Caco-2 (cell line): ENCODE data around the gene GNPNAT1. TPM values are rescaled to one million over a fixed set of nuclear protein-coding genes. Genes with fewer than 3 reads are reported as not detected.

Source experiments
- BruUV-seq: library from RNA; stranded (reverse); fragments of 400-500 nt; replicated peaks from 2 replicates; lab custom pipeline; 2021; lab: Mats Ljungman, UMichigan
- CTCF ChIA-PET: fragments of 300-600 bp; sonication (Branson Sonifier 250); formaldehyde crosslinking; loops from one replicate; lab custom pipeline; 2022; ENCODE audit warnings: antibody characterized with exemption; lab: Charles Lee
- POLR2A ChIA-PET: fragments of 300-600 bp; sonication (Branson Sonifier 250); formaldehyde crosslinking; loops from one replicate; lab custom pipeline; 2022; ENCODE audit warnings: antibody characterized with exemption; lab: Charles Lee
- DNase-seq, 2 experiments: peaks; one replicate each; pipeline versions ENCODE4 v3.0.0 to v3.0.0-alpha.2; 2020 to 2022
- H3K27me3 ChIP-seq: replicated peaks from 2 replicates; pipeline ENCODE4 v1.6.0; 2011; ENCODE audit warnings: low read length; ENCODE audit not compliant: control insufficient read depth, insufficient read depth
- H3K36me3 ChIP-seq: 2 replicates; pipeline ENCODE4 v1.5.1; 2011; ENCODE audit warnings: low read length; ENCODE audit not compliant: control insufficient read depth, insufficient read depth
- H3K4me1 ChIP-seq: fragments of 250-450 bp; sonication (Bioruptor Pico); 2 replicates; pipeline ENCODE4 v1.5.1; 2020; ENCODE audit warnings: mild to moderate bottlenecking
- H3K4me3 ChIP-seq: 2 replicates; pipeline ENCODE4 v1.5.1; 2011; ENCODE audit warnings: low read depth, mild to moderate bottlenecking, control low read depth, low read length
- H3K9me3 ChIP-seq: fragments of 250-450 bp; sonication (Bioruptor Pico); 2 replicates; pipeline ENCODE4 v1.5.1; 2020; ENCODE audit warnings: mild to moderate bottlenecking, moderate library complexity
- H3K27ac Mint-ChIP-seq: one replicate; pipeline ENCODE4 v1.8.0; 2022; ENCODE audit warnings: mixed read lengths; ENCODE audit not compliant: unreplicated experiment
- H3K27me3 Mint-ChIP-seq: one replicate; pipeline ENCODE4 v1.8.0; 2022; ENCODE audit warnings: mixed read lengths; ENCODE audit not compliant: insufficient read depth, unreplicated experiment
- H3K36me3 Mint-ChIP-seq: one replicate; pipeline ENCODE4 v1.8.0; 2022; ENCODE audit warnings: mild to moderate bottlenecking, mixed read lengths; ENCODE audit not compliant: insufficient read depth, unreplicated experiment
- H3K4me1 Mint-ChIP-seq: one replicate; pipeline ENCODE4 v1.8.0; 2022; ENCODE audit warnings: low read depth, mixed read lengths; ENCODE audit not compliant: unreplicated experiment
- H3K4me3 Mint-ChIP-seq: one replicate; pipeline ENCODE4 v1.8.0; 2022; ENCODE audit warnings: mild to moderate bottlenecking, moderate library complexity, mixed read lengths; ENCODE audit not compliant: unreplicated experiment
- H3K9me3 Mint-ChIP-seq: one replicate; pipeline ENCODE4 v1.8.0; 2022; ENCODE audit warnings: mixed read lengths; ENCODE audit not compliant: unreplicated experiment
- intact Hi-C: fragments of 100-400 bp; cut with micrococcal nuclease; formaldehyde crosslinking; loops from one replicate; pipeline ENCODE4 v1.10.0; 2022; ENCODE audit not compliant: unreplicated experiment
- total RNA-seq: library from RNA; stranded (reverse); gene quantifications from 2 replicates; pipeline ENCODE4 v1.2.3, GENCODE V29; 2022
- TF ChIP-seq, protein P1 (sequence below), 2 experiments: fragments of 200-600 bp in 1 of 2; IDR thresholded peaks; 1 replicate in 1 of 2; 2 replicates in 1 of 2; pipeline versions ENCODE4 v1.5.1 to v1.8.0; 2011 to 2022; ENCODE audit warnings: antibody characterized with exemption in 1 of 2, control low read depth in 1 of 2, inconsistent platforms in 1 of 2, low read depth in 1 of 2, low read length in 1 of 2, mild to moderate bottlenecking in 1 of 2, moderate library complexity in 1 of 2; ENCODE audit not compliant: insufficient read depth in 1 of 2, severe bottlenecking in 1 of 2, unreplicated experiment in 1 of 2

The GNPNAT1 gene
- total RNA-seq, 1 experiment from 2014 or later = 41.6 TPM

DNA sequence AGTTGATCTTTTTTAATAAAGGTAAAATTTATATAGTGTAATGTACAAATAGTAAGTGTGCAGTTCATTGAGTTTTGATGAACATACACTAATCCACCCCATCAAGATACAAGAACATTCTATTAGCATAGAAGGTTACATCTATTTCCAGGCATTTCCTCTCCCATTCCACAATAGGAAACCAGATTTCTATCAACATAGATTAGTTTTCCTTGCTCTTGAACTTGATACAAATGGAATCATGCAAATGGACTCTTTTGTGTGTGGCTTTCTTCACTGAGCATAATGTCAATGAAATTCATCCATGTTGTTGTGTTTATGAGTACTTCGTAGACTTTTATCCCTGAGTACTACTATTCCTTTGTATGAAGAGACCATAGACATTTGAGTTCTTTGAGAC is 50.7 kb downstream of the GNPNAT1 start:
- POLR2A ChIA-PET = no interaction called here
- Mint-ChIP-seq H3K4me3 (no peak overlapping the region), H3K9me3 (no peaks in the 10 kb centered on the region)

DNA sequence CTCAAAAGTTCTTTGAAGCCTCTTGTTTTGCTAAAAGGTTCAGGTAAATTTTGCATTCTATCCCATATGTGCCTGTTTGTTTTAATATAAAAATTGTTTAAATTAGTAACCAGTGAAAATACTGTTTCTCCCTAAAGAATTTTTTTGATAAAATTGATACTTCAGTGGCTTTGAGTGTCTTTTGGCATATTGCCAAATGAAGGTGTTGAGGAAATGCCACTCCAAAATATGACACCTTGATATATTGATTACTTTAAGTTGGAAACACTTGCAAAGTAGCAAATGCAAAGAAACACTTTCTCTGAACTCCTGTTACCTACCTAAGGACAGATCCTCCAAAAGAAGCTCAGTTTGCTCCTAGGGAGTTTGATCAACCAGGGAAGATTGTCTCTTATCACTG is 53.0 kb downstream of the GNPNAT1 start:
- CTCF ChIA-PET = no interaction called here
- TF ChIP-seq, protein P1, sequence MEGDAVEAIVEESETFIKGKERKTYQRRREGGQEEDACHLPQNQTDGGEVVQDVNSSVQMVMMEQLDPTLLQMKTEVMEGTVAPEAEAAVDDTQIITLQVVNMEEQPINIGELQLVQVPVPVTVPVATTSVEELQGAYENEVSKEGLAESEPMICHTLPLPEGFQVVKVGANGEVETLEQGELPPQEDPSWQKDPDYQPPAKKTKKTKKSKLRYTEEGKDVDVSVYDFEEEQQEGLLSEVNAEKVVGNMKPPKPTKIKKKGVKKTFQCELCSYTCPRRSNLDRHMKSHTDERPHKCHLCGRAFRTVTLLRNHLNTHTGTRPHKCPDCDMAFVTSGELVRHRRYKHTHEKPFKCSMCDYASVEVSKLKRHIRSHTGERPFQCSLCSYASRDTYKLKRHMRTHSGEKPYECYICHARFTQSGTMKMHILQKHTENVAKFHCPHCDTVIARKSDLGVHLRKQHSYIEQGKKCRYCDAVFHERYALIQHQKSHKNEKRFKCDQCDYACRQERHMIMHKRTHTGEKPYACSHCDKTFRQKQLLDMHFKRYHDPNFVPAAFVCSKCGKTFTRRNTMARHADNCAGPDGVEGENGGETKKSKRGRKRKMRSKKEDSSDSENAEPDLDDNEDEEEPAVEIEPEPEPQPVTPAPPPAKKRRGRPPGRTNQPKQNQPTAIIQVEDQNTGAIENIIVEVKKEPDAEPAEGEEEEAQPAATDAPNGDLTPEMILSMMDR (IDR thresholded peaks at IDR 0.05; ENCODE audit: insufficient read depth in 1 of 2, low read depth in 1 of 2, low read length in 1 of 2, severe bottlenecking in 1 of 2, unreplicated experiment in 1 of 2) = no peak
- Mint-ChIP-seq H3K9me3 (no peaks in the 10 kb centered on the region), H3K27ac (no peak overlapping the region), H3K36me3 (peaks cover 7% of the 10 kb centered on the region), H3K27me3 (no peaks in the 10 kb centered on the region), H3K4me1 (peaks cover 10% of the 10 kb centered on the region), H3K4me3 (no peak overlapping the region)
- Histone ChIP-seq H3K36me3 (peaks cover 3% of the 10 kb centered on the region; the same call in 1 of the 2 replicates), H3K4me3 (no peak overlapping the region), H3K9me3 (no peaks in the 10 kb centered on the region), H3K4me1 (peaks cover 7% of the 10 kb centered on the region; the same call in 1 of the 2 replicates), H3K27me3 (no peaks in the 10 kb centered on the region)
- DNase-seq = no peak
- intact Hi-C loops = no loop called here
- no TSS peak for BruUV-seq
- POLR2A ChIA-PET = no interaction called here

More for the DNA sequence above, 50.7 kb downstream of the GNPNAT1 start:
- DNase-seq = no peak
- TF ChIP-seq, protein P1 (IDR thresholded peaks at IDR 0.05; ENCODE audit: insufficient read depth in 1 of 2, low read depth in 1 of 2, low read length in 1 of 2, severe bottlenecking in 1 of 2, unreplicated experiment in 1 of 2) = no peak
- no peaks in the 10 kb centered on the region for H3K36me3 Mint-ChIP-seq
- H3K4me1 Mint-ChIP-seq = peaks cover 6% of the 10 kb centered on the region
- no peaks in the 10 kb centered on the region for H3K27me3 Mint-ChIP-seq
- Histone ChIP-seq H3K27me3 (no peaks in the 10 kb centered on the region), H3K36me3 (no peaks in the 10 kb centered on the region), H3K4me1 (peaks cover 7% of the 10 kb centered on the region; the same call in 1 of the 2 replicates), H3K4me3 (no peak overlapping the region), H3K9me3 (no peaks in the 10 kb centered on the region)
- CTCF ChIA-PET = no interaction called here
- BruUV-seq = no TSS peak
- no peak overlapping the region for H3K27ac Mint-ChIP-seq
- intact Hi-C loops = no loop called here

DNA sequence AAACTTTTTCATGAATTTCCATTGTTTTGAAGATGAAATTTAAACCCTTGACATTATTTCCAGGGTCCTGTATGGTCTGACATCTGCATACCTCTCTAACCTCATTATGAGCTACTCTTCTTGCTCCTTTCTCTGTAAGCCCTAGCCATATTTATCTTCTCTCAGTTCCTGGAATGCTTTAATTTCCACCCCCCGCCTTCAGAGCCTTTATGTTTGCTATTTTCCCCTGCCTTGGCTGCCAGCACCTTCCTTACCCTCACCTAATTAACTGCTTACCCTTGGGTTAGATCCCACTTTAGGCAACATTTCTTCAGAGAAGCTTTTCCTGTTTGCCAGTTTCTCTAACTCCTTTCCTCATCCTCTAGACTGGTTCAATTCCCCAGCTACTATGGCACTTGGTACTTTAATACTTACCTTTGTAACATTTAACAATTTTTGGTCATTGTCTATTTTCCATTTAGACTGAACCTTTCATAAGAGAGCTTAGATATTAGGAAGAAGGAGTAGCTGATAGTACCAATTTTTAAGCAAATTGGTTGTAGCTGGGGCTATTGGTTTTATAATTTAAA is 55.4 kb downstream of the GNPNAT1 start:
- BruUV-seq = no TSS peak
- peaks cover 14% of the 10 kb centered on the region for H3K36me3 Mint-ChIP-seq
- H3K4me1 Mint-ChIP-seq = peaks cover 13% of the 10 kb centered on the region
- intact Hi-C loops = no loop called here
- H3K36me3 ChIP-seq = peaks cover 3% of the 10 kb centered on the region; the same call in 1 of the 2 replicates
- H3K4me3 Mint-ChIP-seq = no peak overlapping the region
- TF ChIP-seq, protein P1 (IDR thresholded peaks at IDR 0.05; ENCODE audit: insufficient read depth in 1 of 2, low read depth in 1 of 2, low read length in 1 of 2, severe bottlenecking in 1 of 2, unreplicated experiment in 1 of 2) = no peak
- H3K4me1 ChIP-seq = peaks cover 7% of the 10 kb centered on the region; the same call in 1 of the 2 replicates
- ChIA-PET CTCF (interaction anchor here (0.9 kb wide), 1 partner anchor 13 kb away, joined by 3 read pairs; no protein-coding TSS in a partner anchor), POLR2A (interaction anchor here (0.5 kb wide), 1 partner anchor 39 kb away, joined by 3 read pairs; no protein-coding TSS in a partner anchor)
- no peak overlapping the region for H3K4me3 ChIP-seq
- no peaks in the 10 kb centered on the region for H3K9me3 ChIP-seq
- no peaks in the 10 kb centered on the region for H3K9me3 Mint-ChIP-seq
- no peak overlapping the region for H3K27ac Mint-ChIP-seq
- H3K27me3 Mint-ChIP-seq = no peaks in the 10 kb centered on the region
- DNase-seq = no peak
- no peaks in the 10 kb centered on the region for H3K27me3 ChIP-seq
